H1 (cell line): ENCODE results near the gene ZNF624.
"Not testable (repeated sequence)": the region's sequence is repeated elsewhere in the genome, so short reads cannot be mapped to it uniquely, and the experiment has no call there.

ENCODE experiments used
- CBX5 ChIP-seq: fragments of 300-800, 300-1000 bp; sonication (generic); IDR thresholded peaks from 2 replicates; pipeline ENCODE4 v1.7.1; 2016; ENCODE audit warnings: antibody characterized with exemption, low read length, low read depth
- HDAC6 ChIP-seq: IDR thresholded peaks from one replicate; pipeline ENCODE4 v1.7.1; 2012; ENCODE audit warnings: low read depth, mild to moderate bottlenecking, inconsistent platforms, low read length, moderate library complexity
- NRF1 ChIP-seq: IDR thresholded peaks from 2 replicates; pipeline ENCODE4 v1.6.1; 2011; ENCODE audit warnings: mild to moderate bottlenecking, low read depth, low read length, improper control_type of control experiment
- YY1 ChIP-seq: IDR thresholded peaks from 2 replicates; pipeline ENCODE4 v1.6.1; 2011; ENCODE audit warnings: low read depth, mild to moderate bottlenecking, low read length
- TF ChIP-seq, protein P1 (sequence below): IDR thresholded peaks from 2 replicates; pipeline ENCODE4 v1.6.1; 2011; ENCODE audit warnings: low read depth, mild to moderate bottlenecking, low read length; ENCODE audit not compliant: insufficient read depth
- TF ChIP-seq, protein P2 (sequence below), 3 experiments: IDR thresholded peaks; 1 replicate in 2 of 3; 2 replicates in 1 of 3; pipeline versions ENCODE4 v1.5.1 to v1.6.1; 2011; ENCODE audit warnings: low read length in 3 of 3, mild to moderate bottlenecking in 3 of 3, inconsistent platforms in 2 of 3, low read depth in 1 of 3, moderate library complexity in 1 of 3; ENCODE audit not compliant: insufficient read depth in 1 of 3; ENCODE audit errors: control extremely low read depth in 1 of 3

- TF ChIP-seq HDAC6, CBX5, NRF1, YY1: not testable (repeated sequence)
- TF ChIP-seq, protein P1, sequence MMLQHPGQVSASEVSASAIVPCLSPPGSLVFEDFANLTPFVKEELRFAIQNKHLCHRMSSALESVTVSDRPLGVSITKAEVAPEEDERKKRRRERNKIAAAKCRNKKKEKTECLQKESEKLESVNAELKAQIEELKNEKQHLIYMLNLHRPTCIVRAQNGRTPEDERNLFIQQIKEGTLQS = not testable (repeated sequence)
- TF ChIP-seq, protein P2, sequence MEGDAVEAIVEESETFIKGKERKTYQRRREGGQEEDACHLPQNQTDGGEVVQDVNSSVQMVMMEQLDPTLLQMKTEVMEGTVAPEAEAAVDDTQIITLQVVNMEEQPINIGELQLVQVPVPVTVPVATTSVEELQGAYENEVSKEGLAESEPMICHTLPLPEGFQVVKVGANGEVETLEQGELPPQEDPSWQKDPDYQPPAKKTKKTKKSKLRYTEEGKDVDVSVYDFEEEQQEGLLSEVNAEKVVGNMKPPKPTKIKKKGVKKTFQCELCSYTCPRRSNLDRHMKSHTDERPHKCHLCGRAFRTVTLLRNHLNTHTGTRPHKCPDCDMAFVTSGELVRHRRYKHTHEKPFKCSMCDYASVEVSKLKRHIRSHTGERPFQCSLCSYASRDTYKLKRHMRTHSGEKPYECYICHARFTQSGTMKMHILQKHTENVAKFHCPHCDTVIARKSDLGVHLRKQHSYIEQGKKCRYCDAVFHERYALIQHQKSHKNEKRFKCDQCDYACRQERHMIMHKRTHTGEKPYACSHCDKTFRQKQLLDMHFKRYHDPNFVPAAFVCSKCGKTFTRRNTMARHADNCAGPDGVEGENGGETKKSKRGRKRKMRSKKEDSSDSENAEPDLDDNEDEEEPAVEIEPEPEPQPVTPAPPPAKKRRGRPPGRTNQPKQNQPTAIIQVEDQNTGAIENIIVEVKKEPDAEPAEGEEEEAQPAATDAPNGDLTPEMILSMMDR (IDR thresholded peaks at IDR 0.05; ENCODE audit: control extremely low read depth in 1 of 3, insufficient read depth in 1 of 3, low read depth in 1 of 3, low read length in 3 of 3) = not testable (repeated sequence)
These were observed 13.4 kb upstream of the ZNF624 start for GRCh38 chr17:16666907-16667636.
